KOPT-K1 (cell line): ENCODE measurements around the gene PPP6R3.
"Not testable (repeated sequence)": the region's sequence is repeated elsewhere in the genome, so short reads cannot be mapped to it uniquely, and the experiment has no call there.

Source experiments
- H3K27ac ChIP-seq: fragments of 200-600 bp; sonication (generic); 2 replicates; pipeline ENCODE4 v1.5.1; 2016; ENCODE audit warnings: antibody characterized with exemption, mild to moderate bottlenecking, low read depth, low read length; ENCODE audit not compliant: poor library complexity, severe bottlenecking
- H3K36me3 ChIP-seq: fragments of 200-600 bp; sonication (generic); 2 replicates; pipeline ENCODE4 v1.5.1; 2017; ENCODE audit warnings: antibody characterized with exemption, mild to moderate bottlenecking, low read length, moderate library complexity; ENCODE audit not compliant: insufficient read depth
- H3K9me3 ChIP-seq: fragments of 200-600 bp; sonication (generic); 2 replicates; pipeline ENCODE4 v1.5.1; 2017; ENCODE audit warnings: antibody characterized with exemption, low read length, mild to moderate bottlenecking; ENCODE audit not compliant: insufficient read depth, poor library complexity, severe bottlenecking

PPP6R3 gene

GRCh38 chr11:68617925-68618809 is 157.6 kb downstream of the PPP6R3 start:
- no peaks in the 10 kb centered on the region for H3K9me3 ChIP-seq
- peaks cover 35% of the 10 kb centered on the region for H3K36me3 ChIP-seq
- no peak overlapping the region for H3K27ac ChIP-seq

GRCh38 chr11:68621826-68622225 is 161.3 kb downstream of the PPP6R3 start:
- H3K9me3 ChIP-seq: peaks cover 5% of the 10 kb centered on the region
- H3K36me3 ChIP-seq: no peaks in the 10 kb centered on the region
- no peak overlapping the region for H3K27ac ChIP-seq

GRCh38 chr11:68623706-68624105 is 163.2 kb downstream of the PPP6R3 start:
- H3K36me3 ChIP-seq, H3K27ac ChIP-seq, H3K9me3 ChIP-seq: not testable (repeated sequence)

GRCh38 chr11:68625069-68625468 is 164.5 kb downstream of the PPP6R3 start:
- H3K27ac ChIP-seq, H3K36me3 ChIP-seq, H3K9me3 ChIP-seq: not testable (repeated sequence)

- not testable (repeated sequence) for H3K9me3 ChIP-seq, H3K36me3 ChIP-seq, H3K27ac ChIP-seq
Measured at GRCh38 chr11:68626236-68626635, 165.7 kb downstream of the PPP6R3 start.

GRCh38 chr11:68628837-68629236 is 168.3 kb downstream of the PPP6R3 start:
- not testable (repeated sequence) for H3K27ac ChIP-seq, H3K9me3 ChIP-seq, H3K36me3 ChIP-seq

GRCh38 chr11:68632375-68632774 is 171.8 kb downstream of the PPP6R3 start:
- not testable (repeated sequence) for H3K9me3 ChIP-seq, H3K36me3 ChIP-seq, H3K27ac ChIP-seq

GRCh38 chr11:68632802-68633201 is 172.2 kb downstream of the PPP6R3 start:
- Histone ChIP-seq H3K36me3 (no peaks in the 10 kb centered on the region), H3K27ac (no peak overlapping the region), H3K9me3 (no peaks in the 10 kb centered on the region)

GRCh38 chr11:68634606-68635005 is 174.1 kb downstream of the PPP6R3 start:
- H3K36me3 ChIP-seq, H3K27ac ChIP-seq, H3K9me3 ChIP-seq: not testable (repeated sequence)

GRCh38 chr11:68635172-68635571 is 174.6 kb downstream of the PPP6R3 start:
- H3K9me3 ChIP-seq, H3K27ac ChIP-seq, H3K36me3 ChIP-seq: not testable (repeated sequence)

- not testable (repeated sequence) for H3K27ac ChIP-seq, H3K9me3 ChIP-seq, H3K36me3 ChIP-seq
Measured at GRCh38 chr11:68635883-68636282, 175.3 kb downstream of the PPP6R3 start.

GRCh38 chr11:68639322-68639721 is 178.8 kb downstream of the PPP6R3 start:
- H3K27ac ChIP-seq, H3K9me3 ChIP-seq, H3K36me3 ChIP-seq: not testable (repeated sequence)

- Histone ChIP-seq H3K9me3 (peaks cover 19% of the 10 kb centered on the region), H3K27ac (no peak overlapping the region), H3K36me3 (no peaks in the 10 kb centered on the region)
Measured at GRCh38 chr11:68641880-68642279, 181.3 kb downstream of the PPP6R3 start.

GRCh38 chr11:68643585-68643984 is 183.0 kb downstream of the PPP6R3 start:
- H3K36me3 ChIP-seq: no peaks in the 10 kb centered on the region
- no peak overlapping the region for H3K27ac ChIP-seq
- peaks cover 29% of the 10 kb centered on the region for H3K9me3 ChIP-seq

- no peak overlapping the region for H3K27ac ChIP-seq
- no peaks in the 10 kb centered on the region for H3K36me3 ChIP-seq
Measured at GRCh38 chr11:68646832-68647231, 186.3 kb downstream of the PPP6R3 start.

GRCh38 chr11:68649851-68650555 is 189.5 kb downstream of the PPP6R3 start:
- Histone ChIP-seq H3K9me3 (peaks cover 42% of the 10 kb centered on the region), H3K36me3 (no peaks in the 10 kb centered on the region), H3K27ac (no peak overlapping the region)

More at GRCh38 chr11:68646832-68647231, 186.3 kb downstream of the PPP6R3 start:
- H3K9me3 ChIP-seq: peaks cover 29% of the 10 kb centered on the region
